KOPT-K1 (cell line): Measurements from ENCODE around the gene RNF4.

ENCODE experiments used
- H3K27ac ChIP-seq: fragments of 200-600 bp; sonication (generic); 2 replicates; pipeline ENCODE4 v1.5.1; 2016; ENCODE audit warnings: antibody characterized with exemption, mild to moderate bottlenecking, low read depth, low read length; ENCODE audit not compliant: poor library complexity, severe bottlenecking
- H3K36me3 ChIP-seq: fragments of 200-600 bp; sonication (generic); 2 replicates; pipeline ENCODE4 v1.5.1; 2017; ENCODE audit warnings: antibody characterized with exemption, mild to moderate bottlenecking, low read length, moderate library complexity; ENCODE audit not compliant: insufficient read depth
- H3K9me3 ChIP-seq: fragments of 200-600 bp; sonication (generic); 2 replicates; pipeline ENCODE4 v1.5.1; 2017; ENCODE audit warnings: antibody characterized with exemption, low read length, mild to moderate bottlenecking; ENCODE audit not compliant: insufficient read depth, poor library complexity, severe bottlenecking

Gene RNF4

GRCh38 chr4:2486981-2487380 lies 18.1 kb downstream of the RNF4 start:
- no peaks in the 10 kb centered on the region for H3K9me3 ChIP-seq
- H3K27ac ChIP-seq = no peak overlapping the region
- H3K36me3 ChIP-seq = peaks cover 84% of the 10 kb centered on the region

- H3K9me3 ChIP-seq = no peaks in the 10 kb centered on the region
- peaks cover 84% of the 10 kb centered on the region for H3K36me3 ChIP-seq
- no peak overlapping the region for H3K27ac ChIP-seq
Observed at GRCh38 chr4:2487632-2488031, 18.7 kb downstream of the RNF4 start.

GRCh38 chr4:2489081-2489805 lies 20.3 kb downstream of the RNF4 start:
- Histone ChIP-seq H3K9me3 (no peaks in the 10 kb centered on the region), H3K36me3 (peaks cover 88% of the 10 kb centered on the region), H3K27ac (no peak overlapping the region)

- H3K36me3 ChIP-seq = peaks cover 88% of the 10 kb centered on the region
- no peak overlapping the region for H3K27ac ChIP-seq
- H3K9me3 ChIP-seq = no peaks in the 10 kb centered on the region
Observed at GRCh38 chr4:2489841-2490552, 21.1 kb downstream of the RNF4 start.

GRCh38 chr4:2492970-2493369 lies 24.1 kb downstream of the RNF4 start:
- peaks cover 99% of the 10 kb centered on the region for H3K36me3 ChIP-seq
- no peak overlapping the region for H3K27ac ChIP-seq
- no peaks in the 10 kb centered on the region for H3K9me3 ChIP-seq

GRCh38 chr4:2494992-2495391 lies 26.1 kb downstream of the RNF4 start:
- Histone ChIP-seq H3K27ac (no peak overlapping the region), H3K36me3 (peaks cover 100% of the 10 kb centered on the region), H3K9me3 (no peaks in the 10 kb centered on the region)

- Histone ChIP-seq H3K27ac (no peak overlapping the region), H3K9me3 (no peaks in the 10 kb centered on the region), H3K36me3 (peaks cover 100% of the 10 kb centered on the region)
Observed at GRCh38 chr4:2497324-2497723, 28.4 kb downstream of the RNF4 start.

GRCh38 chr4:2497931-2498330 lies 29.0 kb downstream of the RNF4 start:
- no peaks in the 10 kb centered on the region for H3K9me3 ChIP-seq
- peaks cover 100% of the 10 kb centered on the region for H3K36me3 ChIP-seq
- no peak overlapping the region for H3K27ac ChIP-seq

GRCh38 chr4:2500547-2500946 lies 31.6 kb downstream of the RNF4 start:
- Histone ChIP-seq H3K36me3 (peaks cover 97% of the 10 kb centered on the region), H3K9me3 (no peaks in the 10 kb centered on the region), H3K27ac (no peak overlapping the region)

GRCh38 chr4:2501034-2501594 lies 32.2 kb downstream of the RNF4 start:
- Histone ChIP-seq H3K27ac (no peak overlapping the region), H3K36me3 (peaks cover 97% of the 10 kb centered on the region), H3K9me3 (no peaks in the 10 kb centered on the region)

GRCh38 chr4:2503809-2504208 lies 34.9 kb downstream of the RNF4 start:
- H3K9me3 ChIP-seq = no peaks in the 10 kb centered on the region
- H3K27ac ChIP-seq = no peak overlapping the region
- H3K36me3 ChIP-seq = peaks cover 97% of the 10 kb centered on the region

GRCh38 chr4:2507259-2507658 lies 38.4 kb downstream of the RNF4 start:
- no peak overlapping the region for H3K27ac ChIP-seq
- no peaks in the 10 kb centered on the region for H3K9me3 ChIP-seq
- H3K36me3 ChIP-seq = peaks cover 96% of the 10 kb centered on the region

- H3K27ac ChIP-seq = no peak overlapping the region
- no peaks in the 10 kb centered on the region for H3K9me3 ChIP-seq
- peaks cover 96% of the 10 kb centered on the region for H3K36me3 ChIP-seq
Observed at GRCh38 chr4:2507855-2508254, 38.9 kb downstream of the RNF4 start.

- Histone ChIP-seq H3K9me3 (no peaks in the 10 kb centered on the region), H3K27ac (no peak overlapping the region), H3K36me3 (peaks cover 99% of the 10 kb centered on the region)
Observed at GRCh38 chr4:2510351-2511259, 41.7 kb downstream of the RNF4 start.

- Histone ChIP-seq H3K36me3 (peaks cover 99% of the 10 kb centered on the region), H3K27ac (no peak overlapping the region), H3K9me3 (no peaks in the 10 kb centered on the region)
Observed at GRCh38 chr4:2511645-2512131, 42.8 kb downstream of the RNF4 start.
